Measurements from ENCODE around the gene IRF2BP1.

Gene IRF2BP1

DNA sequence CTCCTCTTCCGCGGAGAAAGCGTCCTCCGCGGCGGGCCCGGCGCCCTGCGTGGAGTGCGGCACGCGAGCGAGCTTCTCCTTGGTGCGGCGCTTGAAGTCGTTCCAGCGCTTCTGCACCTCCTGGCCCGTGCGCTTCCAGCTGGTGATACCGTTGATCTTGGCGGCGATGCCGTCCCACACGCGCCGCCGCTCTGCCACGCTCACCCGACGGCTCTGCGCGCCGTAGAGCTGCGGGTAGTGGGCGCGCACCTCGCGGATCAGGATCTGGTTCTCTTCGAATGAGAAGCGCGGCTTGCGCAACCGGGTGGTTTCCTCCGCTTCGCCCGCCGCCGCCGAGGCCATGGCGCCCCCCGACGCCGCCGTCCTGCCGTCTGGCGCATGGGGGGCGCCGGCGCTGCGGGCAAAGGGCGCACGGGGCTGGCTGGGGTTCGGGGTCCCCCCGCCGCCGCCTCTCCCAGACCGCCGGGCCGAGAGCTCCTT, 15.5 kb upstream of the IRF2BP1 start:
- TF ChIP-seq, protein P1, sequence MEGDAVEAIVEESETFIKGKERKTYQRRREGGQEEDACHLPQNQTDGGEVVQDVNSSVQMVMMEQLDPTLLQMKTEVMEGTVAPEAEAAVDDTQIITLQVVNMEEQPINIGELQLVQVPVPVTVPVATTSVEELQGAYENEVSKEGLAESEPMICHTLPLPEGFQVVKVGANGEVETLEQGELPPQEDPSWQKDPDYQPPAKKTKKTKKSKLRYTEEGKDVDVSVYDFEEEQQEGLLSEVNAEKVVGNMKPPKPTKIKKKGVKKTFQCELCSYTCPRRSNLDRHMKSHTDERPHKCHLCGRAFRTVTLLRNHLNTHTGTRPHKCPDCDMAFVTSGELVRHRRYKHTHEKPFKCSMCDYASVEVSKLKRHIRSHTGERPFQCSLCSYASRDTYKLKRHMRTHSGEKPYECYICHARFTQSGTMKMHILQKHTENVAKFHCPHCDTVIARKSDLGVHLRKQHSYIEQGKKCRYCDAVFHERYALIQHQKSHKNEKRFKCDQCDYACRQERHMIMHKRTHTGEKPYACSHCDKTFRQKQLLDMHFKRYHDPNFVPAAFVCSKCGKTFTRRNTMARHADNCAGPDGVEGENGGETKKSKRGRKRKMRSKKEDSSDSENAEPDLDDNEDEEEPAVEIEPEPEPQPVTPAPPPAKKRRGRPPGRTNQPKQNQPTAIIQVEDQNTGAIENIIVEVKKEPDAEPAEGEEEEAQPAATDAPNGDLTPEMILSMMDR (IDR thresholded peaks at IDR 0.05), result no peak

DNA sequence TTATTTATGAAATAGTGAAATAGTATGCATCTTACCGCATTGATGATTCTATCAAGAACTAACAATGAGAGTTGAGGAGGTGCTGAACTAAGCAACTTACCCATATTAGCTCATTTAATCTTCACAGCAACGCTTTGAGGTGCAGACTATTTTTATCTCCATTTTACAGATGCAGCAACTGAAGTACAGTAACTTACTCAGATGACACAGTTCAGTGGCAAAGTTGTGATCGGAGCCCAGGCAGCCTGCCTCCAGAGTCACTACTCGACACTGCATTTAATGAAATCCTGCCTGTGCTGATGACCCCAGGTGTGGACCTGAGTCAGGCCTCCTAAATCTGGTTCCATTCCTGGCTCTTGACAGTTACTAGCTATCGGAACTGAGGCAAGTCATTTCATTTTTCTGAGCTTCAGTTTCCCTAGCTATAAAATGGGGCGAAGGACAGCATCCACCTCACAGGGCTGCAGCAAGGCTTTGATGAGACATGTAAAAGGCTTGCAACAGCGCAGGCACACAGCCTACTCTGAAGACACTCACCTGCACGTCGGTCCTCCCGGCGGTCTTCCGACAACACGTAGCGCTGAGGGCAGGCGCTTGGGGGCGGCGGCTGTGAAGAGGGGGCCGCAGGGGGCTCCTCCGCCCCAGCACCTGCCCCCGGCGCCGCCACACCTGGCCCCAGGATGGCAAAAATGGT, 14.9 kb upstream of the IRF2BP1 start:
- TF ChIP-seq, protein P1 (IDR thresholded peaks at IDR 0.05), result no peak

DNA sequence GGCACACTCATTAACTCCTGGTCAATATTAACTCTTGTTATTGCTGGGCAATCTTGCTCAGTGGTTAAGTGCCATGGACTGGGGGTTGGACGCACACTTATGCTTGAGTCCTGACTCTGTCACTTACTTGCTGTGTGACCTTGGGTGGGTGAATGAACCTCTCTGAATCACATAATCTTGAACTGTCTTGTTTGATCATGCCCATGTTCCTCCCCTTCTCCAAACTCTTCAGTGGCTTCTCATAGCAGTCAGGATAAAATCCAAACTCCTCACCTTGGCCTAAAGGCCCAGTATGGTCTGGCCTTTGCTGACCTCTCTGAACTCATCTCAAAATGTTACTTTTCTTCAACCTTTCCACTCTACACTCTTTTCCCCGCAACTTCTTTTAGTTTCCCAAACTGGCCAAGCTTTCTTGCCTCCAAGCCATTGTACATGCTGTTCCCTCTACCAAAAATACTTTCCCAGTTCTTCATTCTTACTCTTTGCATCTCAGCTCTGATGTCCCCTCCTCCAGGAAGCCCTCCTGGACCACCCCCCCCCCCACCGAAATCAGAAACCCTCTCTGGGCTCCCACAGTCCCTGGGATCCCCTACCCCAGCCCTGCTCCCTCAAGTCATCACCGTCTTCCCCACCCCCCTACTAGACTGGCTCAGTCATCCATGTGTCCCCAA, 14.1 kb upstream of the IRF2BP1 start:
- TF ChIP-seq, protein P1 (IDR thresholded peaks at IDR 0.05), result no peak

DNA sequence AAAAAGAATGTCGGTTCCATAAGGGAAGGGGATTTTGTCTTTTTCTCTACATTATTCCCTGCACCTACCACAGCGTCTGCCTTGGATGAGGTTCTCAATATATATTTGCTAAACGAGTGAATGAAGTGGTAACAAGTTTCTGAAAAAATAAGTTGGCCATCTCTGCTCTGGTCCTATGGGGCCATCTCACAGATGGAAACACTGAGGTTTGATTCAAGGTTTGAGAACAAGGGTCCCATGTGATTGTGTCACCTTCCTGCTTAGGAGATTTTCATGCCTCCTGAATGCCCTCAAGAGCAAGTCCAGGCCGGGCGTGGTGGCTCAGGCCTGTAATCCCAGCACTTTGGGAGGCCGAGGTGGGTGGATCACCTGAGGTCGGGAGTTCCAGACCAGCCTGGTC, 13.3 kb upstream of the IRF2BP1 start:
- TF ChIP-seq, protein P1 (IDR thresholded peaks at IDR 0.05), result no peak

DNA sequence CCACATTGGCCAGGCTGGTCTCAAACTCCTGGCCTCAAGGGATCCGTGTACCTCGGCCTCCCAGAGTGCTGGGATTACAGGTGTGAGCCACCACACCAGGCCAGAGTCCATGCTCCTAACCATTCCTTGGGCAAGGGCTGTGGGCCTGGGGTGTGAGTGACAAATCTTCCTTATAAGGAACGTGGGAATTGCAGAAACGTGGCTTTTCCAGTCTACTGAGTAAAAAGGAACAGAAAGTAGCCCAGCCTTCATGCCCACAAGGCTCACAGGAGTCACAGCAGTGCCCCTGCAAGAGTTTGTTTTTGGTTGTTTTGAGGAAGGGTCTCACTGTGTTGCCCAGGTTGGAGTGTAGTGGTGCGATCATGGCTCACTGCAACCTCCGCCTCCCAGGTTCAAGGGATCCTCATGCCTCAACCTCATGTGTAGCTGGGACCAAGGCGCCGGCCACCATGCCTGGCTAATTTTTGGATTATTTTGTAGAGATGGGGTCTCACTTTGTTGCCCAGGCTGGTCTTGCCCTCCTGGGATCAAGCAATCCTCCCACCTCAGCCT, 11.4 kb upstream of the IRF2BP1 start:
- TF ChIP-seq, protein P1 (IDR thresholded peaks at IDR 0.05), result no peak

DNA sequence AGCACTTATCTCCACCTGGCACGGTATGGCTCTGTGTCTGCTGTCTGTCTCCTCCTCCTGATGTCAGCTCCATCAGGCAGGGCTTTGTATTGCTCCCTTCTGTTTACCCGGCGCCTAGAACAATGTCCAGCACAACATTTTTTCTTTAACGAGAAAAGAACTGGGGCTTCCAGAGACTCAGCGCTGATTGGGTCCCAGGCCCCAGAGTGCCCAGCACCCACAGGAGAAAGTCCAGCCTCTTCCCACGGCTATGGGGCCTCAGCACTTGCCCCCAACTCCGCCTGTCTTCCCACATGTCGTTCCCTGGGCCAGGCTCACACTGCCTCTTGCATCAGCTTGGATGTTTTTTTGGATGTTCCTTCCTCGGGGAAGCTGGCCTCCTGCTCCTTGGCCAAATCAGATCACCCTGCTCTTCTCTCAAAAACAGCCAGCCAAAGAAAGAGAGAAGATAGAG, 9.6 kb upstream of the IRF2BP1 start:
- TF ChIP-seq, protein P1 (IDR thresholded peaks at IDR 0.05), result no peak

DNA sequence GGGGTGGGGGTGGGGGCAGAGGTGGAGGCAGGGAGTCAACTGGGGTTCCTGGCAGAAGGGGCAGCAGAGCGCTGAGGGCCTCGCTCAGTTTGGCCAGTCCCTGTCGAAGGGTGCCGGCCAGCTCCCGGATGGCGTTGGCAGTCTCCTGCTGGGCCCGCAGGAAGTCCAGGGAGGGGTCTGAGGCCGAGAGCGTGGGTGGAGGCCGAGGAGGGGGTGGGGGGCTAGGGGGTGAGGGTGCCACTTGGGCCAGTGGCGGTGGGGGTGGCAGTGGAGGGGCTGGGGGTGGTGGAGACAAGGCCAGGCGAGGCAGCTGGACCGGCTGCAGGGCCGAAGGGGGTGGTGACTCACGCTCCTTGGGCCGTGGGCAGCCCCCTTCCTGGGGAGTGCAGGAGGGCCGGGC, 4.9 kb upstream of the IRF2BP1 start:
- TF ChIP-seq, protein P1 (IDR thresholded peaks at IDR 0.05), result no peak
